GM19025 (cell line): ENCODE data around the gene NEDD4.
"Not testable (repeated sequence)": the region's sequence is repeated elsewhere in the genome, so short reads cannot be mapped to it uniquely, and the experiment has no call there.

Experiments used
- ATAC-seq: cut with Tn5 transposase; IDR thresholded peaks from one replicate; pipeline ENCODE4 v1.9.1; 2021; ENCODE audit warnings: mild to moderate bottlenecking, low read depth, moderate library complexity; ENCODE audit not compliant: unreplicated experiment

The NEDD4 gene

GRCh38 chr15:56007053-56007452, 13.6 kb upstream of the NEDD4 start:
- ATAC-seq: not testable (repeated sequence)

- not testable (repeated sequence) for ATAC-seq
Measured at GRCh38 chr15:56006371-56006770, 13.0 kb upstream of the NEDD4 start.

- not testable (repeated sequence) for ATAC-seq
Measured at GRCh38 chr15:56004281-56004680, 10.9 kb upstream of the NEDD4 start.

GRCh38 chr15:56003777-56004176, 10.4 kb upstream of the NEDD4 start:
- not testable (repeated sequence) for ATAC-seq

- ATAC-seq: not testable (repeated sequence)
Measured at GRCh38 chr15:56003277-56003676, 9.9 kb upstream of the NEDD4 start.

GRCh38 chr15:56001471-56002078, 8.2 kb upstream of the NEDD4 start:
- ATAC-seq: no peak

- ATAC-seq: no peak
Measured at GRCh38 chr15:55999658-56000057, 6.2 kb upstream of the NEDD4 start.

GRCh38 chr15:55998478-55998877, 5.1 kb upstream of the NEDD4 start:
- ATAC-seq: no peak

- no peak for ATAC-seq
Measured at GRCh38 chr15:55993804-55994560, 570 bp upstream of the NEDD4 start.

GRCh38 chr15:55992769-55993110, 672 bp downstream of the NEDD4 start:
- no peak for ATAC-seq

- ATAC-seq: no peak
Measured at GRCh38 chr15:55991802-55992768, 1.3 kb downstream of the NEDD4 start.

GRCh38 chr15:55990998-55991397, 2.4 kb downstream of the NEDD4 start:
- ATAC-seq: no peak

- no peak for ATAC-seq
Measured at GRCh38 chr15:55990516-55990915, 2.9 kb downstream of the NEDD4 start.

GRCh38 chr15:55989383-55989782, 4.0 kb downstream of the NEDD4 start:
- no peak for ATAC-seq

- no peak for ATAC-seq
Measured at GRCh38 chr15:55981582-55982249, 11.7 kb downstream of the NEDD4 start.

GRCh38 chr15:55980511-55980910, 12.9 kb downstream of the NEDD4 start:
- ATAC-seq: no peak

GRCh38 chr15:55977231-55977630, 16.2 kb downstream of the NEDD4 start:
- no peak for ATAC-seq

- ATAC-seq: no peak
Measured at GRCh38 chr15:55970286-55970685, 23.1 kb downstream of the NEDD4 start.

GRCh38 chr15:55969582-55969981, 23.8 kb downstream of the NEDD4 start:
- no peak for ATAC-seq

GRCh38 chr15:55968923-55969322, 24.5 kb downstream of the NEDD4 start:
- no peak for ATAC-seq

GRCh38 chr15:55965091-55965490, 28.3 kb downstream of the NEDD4 start:
- ATAC-seq: no peak
